ENCODE results near the gene TMOD3. TPM values are rescaled to one million over a fixed set of nuclear protein-coding genes. Genes with fewer than 3 reads are reported as not detected.

The TMOD3 gene
- total RNA-seq, 1 donor from 2014 or later, result 37.4 TPM

DNA sequence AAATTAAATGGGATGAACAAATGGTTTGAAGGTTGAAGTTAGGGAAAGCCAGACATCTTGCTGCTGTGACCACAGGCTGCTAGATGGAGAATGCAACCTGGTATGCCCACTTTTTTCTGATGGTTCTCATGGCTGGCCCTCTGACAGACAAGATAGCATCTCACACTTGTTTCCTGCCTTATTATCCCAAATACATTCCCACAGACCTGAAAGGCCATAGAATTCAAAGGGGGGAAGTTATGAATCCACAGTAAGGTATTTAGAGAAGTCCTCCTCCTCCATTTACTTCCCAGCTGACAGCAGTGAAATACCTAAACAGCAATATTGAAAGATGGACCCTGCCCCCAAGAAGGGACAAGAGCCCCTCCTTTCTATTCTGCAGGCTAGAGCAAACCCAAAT lies 109.8 kb downstream of the TMOD3 start:
- no peaks in the 10 kb centered on the region for H3K9me3 Mint-ChIP-seq (ENCODE audit: low read depth)
- no peaks in the 10 kb centered on the region for H3K4me1 Mint-ChIP-seq (ENCODE audit: low read depth)
- TF ChIP-seq, protein P1, sequence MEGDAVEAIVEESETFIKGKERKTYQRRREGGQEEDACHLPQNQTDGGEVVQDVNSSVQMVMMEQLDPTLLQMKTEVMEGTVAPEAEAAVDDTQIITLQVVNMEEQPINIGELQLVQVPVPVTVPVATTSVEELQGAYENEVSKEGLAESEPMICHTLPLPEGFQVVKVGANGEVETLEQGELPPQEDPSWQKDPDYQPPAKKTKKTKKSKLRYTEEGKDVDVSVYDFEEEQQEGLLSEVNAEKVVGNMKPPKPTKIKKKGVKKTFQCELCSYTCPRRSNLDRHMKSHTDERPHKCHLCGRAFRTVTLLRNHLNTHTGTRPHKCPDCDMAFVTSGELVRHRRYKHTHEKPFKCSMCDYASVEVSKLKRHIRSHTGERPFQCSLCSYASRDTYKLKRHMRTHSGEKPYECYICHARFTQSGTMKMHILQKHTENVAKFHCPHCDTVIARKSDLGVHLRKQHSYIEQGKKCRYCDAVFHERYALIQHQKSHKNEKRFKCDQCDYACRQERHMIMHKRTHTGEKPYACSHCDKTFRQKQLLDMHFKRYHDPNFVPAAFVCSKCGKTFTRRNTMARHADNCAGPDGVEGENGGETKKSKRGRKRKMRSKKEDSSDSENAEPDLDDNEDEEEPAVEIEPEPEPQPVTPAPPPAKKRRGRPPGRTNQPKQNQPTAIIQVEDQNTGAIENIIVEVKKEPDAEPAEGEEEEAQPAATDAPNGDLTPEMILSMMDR (IDR thresholded peaks at IDR 0.05; ENCODE audit: unreplicated experiment), result no peak
- no peak overlapping the region for H3K27ac Mint-ChIP-seq
- no peaks in the 10 kb centered on the region for H3K27me3 Mint-ChIP-seq
- H3K36me3 Mint-ChIP-seq (ENCODE audit: insufficient read depth), result peaks cover 20% of the 10 kb centered on the region
- H3K4me3 Mint-ChIP-seq (ENCODE audit: low read depth), result no peak overlapping the region
- no peak for DNase-seq (ENCODE audit: low spot score, unreplicated experiment)

GRCh38 chr15:51947124-51947523 lies 117.7 kb downstream of the TMOD3 start:
- TF ChIP-seq, protein P1 (IDR thresholded peaks at IDR 0.05; ENCODE audit: unreplicated experiment), result no peak
- Mint-ChIP-seq H3K9me3 (ENCODE audit: low read depth) (no peaks in the 10 kb centered on the region), H3K4me1 (ENCODE audit: low read depth) (no peaks in the 10 kb centered on the region), H3K4me3 (ENCODE audit: low read depth) (no peak overlapping the region), H3K36me3 (ENCODE audit: insufficient read depth) (peaks cover 24% of the 10 kb centered on the region), H3K27me3 (no peaks in the 10 kb centered on the region), H3K27ac (no peak overlapping the region)
- no peak for DNase-seq (ENCODE audit: low spot score, unreplicated experiment)

DNA sequence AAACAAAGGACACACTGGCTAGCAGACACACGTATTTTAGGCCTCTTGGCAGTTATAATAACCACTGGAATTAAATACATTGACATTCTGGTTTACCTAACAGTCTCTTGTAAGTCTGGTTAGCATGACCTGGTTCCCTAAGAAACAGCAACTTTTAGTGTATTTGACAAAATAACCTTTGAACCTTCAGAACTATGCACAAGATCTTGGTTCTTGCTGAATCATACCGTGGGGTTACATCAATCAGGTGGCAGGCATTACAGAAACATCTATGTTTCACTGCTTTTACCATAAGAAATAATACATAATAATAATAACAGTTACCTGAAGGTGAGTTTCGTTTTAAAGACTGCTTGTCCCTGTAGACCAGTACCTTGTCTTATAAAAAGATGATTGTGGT lies 123.4 kb downstream of the TMOD3 start:
- Mint-ChIP-seq H3K36me3 (ENCODE audit: insufficient read depth) (peaks cover 31% of the 10 kb centered on the region), H3K9me3 (ENCODE audit: low read depth) (no peaks in the 10 kb centered on the region), H3K27ac (no peak overlapping the region), H3K4me3 (ENCODE audit: low read depth) (no peak overlapping the region), H3K4me1 (ENCODE audit: low read depth) (no peaks in the 10 kb centered on the region), H3K27me3 (no peaks in the 10 kb centered on the region)
- TF ChIP-seq, protein P1 (IDR thresholded peaks at IDR 0.05; ENCODE audit: unreplicated experiment), result no peak
- no peak for DNase-seq (ENCODE audit: low spot score, unreplicated experiment)

GRCh38 chr15:51955504-51955903 lies 126.1 kb downstream of the TMOD3 start:
- Mint-ChIP-seq H3K36me3 (ENCODE audit: insufficient read depth) (peaks cover 32% of the 10 kb centered on the region), H3K4me3 (ENCODE audit: low read depth) (no peak overlapping the region), H3K4me1 (ENCODE audit: low read depth) (no peaks in the 10 kb centered on the region), H3K9me3 (ENCODE audit: low read depth) (no peaks in the 10 kb centered on the region), H3K27me3 (no peaks in the 10 kb centered on the region), H3K27ac (no peak overlapping the region)
- no peak for DNase-seq (ENCODE audit: low spot score, unreplicated experiment)
- TF ChIP-seq, protein P1 (IDR thresholded peaks at IDR 0.05; ENCODE audit: unreplicated experiment), result no peak

Other genes with a start within 250 kb of the TMOD3 start
- 43.0 and 43.3 TPM in 2 replicates for gene DMXL2, start 206.9 kb upstream of the TMOD3 start, total RNA-seq
- 6.4 and 7.9 TPM in 2 replicates for gene SCG3, start 148.2 kb upstream of the TMOD3 start, total RNA-seq
- gene LYSMD2, start 92.0 kb upstream of the TMOD3 start, total RNA-seq, result 4.0 and 5.0 TPM in 2 replicates
- 7.4 and 8.1 TPM in 2 replicates for gene TMOD2, start 78.1 kb upstream of the TMOD3 start, total RNA-seq
- gene LEO1, start 142.1 kb downstream of the TMOD3 start, total RNA-seq, result 24.7 and 25.7 TPM in 2 replicates
- 79.4 and 91.7 TPM in 2 replicates for gene MAPK6, start 189.6 kb downstream of the TMOD3 start, total RNA-seq